Measurements from ENCODE around the gene RFNG. TPM values are rescaled to one million over a fixed set of nuclear protein-coding genes. Genes with fewer than 3 reads are reported as not detected.

RFNG gene
- total RNA-seq = 30.1 TPM in 2 replicates
- 15.7 TPM for total RNA-seq (2013)
- polyA plus RNA-seq = 37.8 and 44.5 TPM in 2 replicates
- 11.3 and 23.0 TPM in 2 replicates for polyA minus RNA-seq

- Mint-ChIP-seq H3K9me3 (ENCODE audit: insufficient read depth) (no peaks in the 10 kb centered on the region), H3K4me1 (peaks cover 14% of the 10 kb centered on the region), H3K27ac (peak within 1 kb of the TSS; percentile 86), H3K4me3 (peak within 1 kb of the TSS; percentile 84), H3K27me3 (no peaks in the 10 kb centered on the region)
- peak; percentile 82 for DNase-seq
- intact Hi-C loops (cut with micrococcal nuclease) = loop anchor here (1.0 to 2.0 kb wide), 4 partner anchors 14 to 46 kb away; partner anchors contain the start of genes CENPX, DCXR, FASN and LRRC45
- Histone ChIP-seq H3K4me2 (replicated peaks; ENCODE audit: low read depth, low read length, poor library complexity, severe bottlenecking) (peak within 1 kb of the TSS; percentile 99), H3K4me3 (ENCODE audit: control extremely low read depth in 1 of 5, extremely low read depth in 1 of 5, insufficient read depth in 1 of 5, low read depth in 2 of 5, low read length in 4 of 5) (peak within 1 kb of the TSS; percentile 54 to 88 (median 63)), H3K9ac (ENCODE audit: low read length) (peak within 1 kb of the TSS; percentile 76), H3K79me2 (ENCODE audit: control insufficient read depth, insufficient read depth, low read length) (peaks cover 29% of the 10 kb centered on the region), H3K36me3 (replicated peaks in 1 of 2; ENCODE audit: control extremely low read depth in 1 of 2, control insufficient read depth in 1 of 2, extremely low read depth in 1 of 2, insufficient read depth in 2 of 2, low read length in 1 of 2) (peaks cover 0 to 27% of the 10 kb centered on the region in 2 experiments), H3K27ac (ENCODE audit: low read length in 2 of 2) (peak within 1 kb of the TSS in 1 of 2 donors; percentile 30), H4K20me1 (ENCODE audit: control insufficient read depth, insufficient read depth, low read length, poor library complexity, severe bottlenecking) (peaks cover 19% of the 10 kb centered on the region), H3K9me3 (ENCODE audit: control extremely low read depth in 1 of 3, control insufficient read depth in 2 of 3, insufficient read depth in 1 of 3, low read length in 2 of 3) (no peaks in the 10 kb centered on the region), H3K4me1 (ENCODE audit: control insufficient read depth in 2 of 2, insufficient read depth in 2 of 2, low read length in 2 of 2) (peaks cover 20 to 34% of the 10 kb centered on the region in 2 donors), H2AFZ (ENCODE audit: insufficient read depth, low read depth, low read length, poor library complexity, severe bottlenecking) (peak within 1 kb of the TSS; percentile 66), H3K27me3 (replicated peaks in 1 of 4; ENCODE audit: control extremely low read depth in 1 of 4, control insufficient read depth in 3 of 4, insufficient read depth in 4 of 4, low read length in 3 of 4) (no peaks in the 10 kb centered on the region)
- TF ChIP-seq CTCF (IDR thresholded peaks at IDR 0.05) = no peak
- TF ChIP-seq EZH2 (IDR thresholded peaks at IDR 0.05; ENCODE audit: borderline replicate concordance, insufficient read depth, low read depth, low read length, poor library complexity, severe bottlenecking) = no peak
- WGBS (ENCODE audit: insufficient coverage) = 1% methylated on average over 94 of the region's 94 CpGs
- ChIA-PET POLR2A (interaction anchor here (1.9 kb wide), 2 partner anchors 14 to 47 kb away, joined by 5 to 6 read pairs; partner anchors contain the start of genes DCXR and FASN), CTCF (interaction anchor here (0.7 kb wide), 1 partner anchor 32 kb away, joined by 3 read pairs; no protein-coding TSS in a partner anchor)
- peak; percentile 88 for ATAC-seq (ENCODE audit: low read depth)
Measured at GRCh38 chr17:82051776-82052637, at the start of gene RFNG, which contains the start of gene GPS1. TSS of gene RFNG (minus strand) at chr17:82051811. CDS start at chr17:82051766, 45 bp downstream. TSS of gene GPS1 (plus strand) at chr17:82051898. CDS start at chr17:82051932, 34 bp downstream.
